GM21381 (cell line): Measurements from ENCODE around the gene SLC4A9.
A peak's percentile ranks its signal among the peaks of the same experiment; 100 is the strongest.
"Not testable (repeated sequence)": the region's sequence is repeated elsewhere in the genome, so short reads cannot be mapped to it uniquely, and the experiment has no call there.

Source experiments
- ATAC-seq: cut with Tn5 transposase; IDR thresholded peaks from one replicate; pipeline ENCODE4 v1.9.1; 2021; ENCODE audit warnings: mild to moderate bottlenecking, moderate library complexity; ENCODE audit not compliant: unreplicated experiment

Gene SLC4A9

DNA sequence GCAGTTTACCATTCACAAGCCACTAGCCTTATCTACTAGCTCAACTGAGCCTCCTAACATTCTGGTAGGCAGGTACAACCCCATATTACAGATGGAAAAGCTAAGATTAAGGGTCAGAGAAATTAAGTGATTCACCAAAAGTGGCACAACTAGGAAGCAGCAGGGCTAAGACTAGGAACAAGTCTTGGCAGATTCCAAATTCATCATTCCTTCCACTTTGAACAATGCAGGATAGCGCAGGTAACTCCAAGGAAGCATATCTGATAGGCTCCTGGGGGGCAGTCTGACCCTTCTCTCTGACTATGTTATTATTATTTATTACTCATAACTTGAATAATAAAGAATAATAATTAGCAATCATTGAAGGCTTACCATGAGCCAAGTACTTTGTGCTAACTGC, 22.1 kb upstream of the SLC4A9 start:
- no peak for ATAC-seq

GRCh38 chr5:140338336-140338735, 21.7 kb upstream of the SLC4A9 start:
- no peak for ATAC-seq

DNA sequence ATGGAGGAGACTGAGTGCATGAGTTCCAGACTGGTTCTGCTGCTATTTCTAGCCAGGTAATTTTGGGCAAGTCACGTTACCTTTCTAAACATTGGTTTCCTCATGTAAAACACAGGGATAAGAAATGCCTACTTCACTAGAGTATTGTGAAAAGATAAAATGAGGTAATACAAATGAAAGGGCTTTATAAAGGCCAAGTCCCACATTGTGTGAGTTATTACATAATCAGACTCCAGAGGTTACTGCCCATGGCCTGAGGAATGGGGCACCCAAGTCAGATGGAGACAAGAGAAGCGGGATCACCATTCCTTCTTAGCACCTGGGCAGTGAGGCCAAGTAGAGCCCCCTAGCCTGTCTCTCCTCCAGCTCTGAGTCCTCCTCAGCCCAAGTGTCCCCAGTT, 21.1 kb upstream of the SLC4A9 start:
- no peak for ATAC-seq

DNA sequence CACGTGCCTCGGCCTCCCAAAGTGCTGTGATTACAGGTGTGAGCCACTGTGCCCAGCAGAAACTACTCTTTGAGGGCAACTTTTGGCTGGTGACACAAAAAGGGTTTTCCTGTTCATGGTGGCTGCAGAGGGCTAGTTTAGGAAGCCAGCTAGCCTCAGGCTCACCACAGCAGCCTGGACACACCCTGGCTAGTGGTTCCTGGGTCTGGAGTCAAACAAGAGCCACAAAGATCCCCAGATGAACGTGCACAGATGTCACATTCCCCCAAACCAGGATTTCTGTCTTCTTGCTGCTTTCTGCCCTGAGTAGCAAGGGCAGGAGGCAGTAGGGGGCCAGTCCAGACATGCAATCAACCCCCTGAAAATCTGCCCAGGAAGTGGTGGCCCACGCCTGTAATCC, 20.4 kb upstream of the SLC4A9 start:
- no peak for ATAC-seq

DNA sequence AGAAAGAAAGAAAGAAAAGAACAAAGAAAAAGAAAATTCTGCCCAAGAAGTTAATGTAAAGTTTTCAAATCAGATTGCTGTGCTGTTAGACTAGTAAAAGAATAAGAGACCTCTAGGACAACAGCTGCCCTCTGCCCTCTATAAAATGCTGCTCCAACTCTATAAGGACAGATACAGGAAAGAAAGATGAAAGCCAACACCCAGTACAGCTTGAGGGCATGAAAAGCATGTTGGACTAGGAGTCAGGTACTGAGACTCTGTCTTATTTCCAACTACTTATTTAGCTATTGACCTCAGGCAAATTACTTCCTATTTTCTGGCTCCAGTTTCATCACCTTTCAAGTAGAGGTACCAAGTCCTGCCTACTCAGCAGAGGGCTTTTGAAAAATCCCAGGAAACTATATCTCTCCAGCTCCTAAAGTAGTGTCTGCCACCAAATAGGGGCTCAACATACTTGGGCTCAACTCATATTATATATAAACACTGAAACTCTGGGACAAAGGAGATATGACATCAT, 19.3 kb upstream of the SLC4A9 start:
- no peak for ATAC-seq

DNA sequence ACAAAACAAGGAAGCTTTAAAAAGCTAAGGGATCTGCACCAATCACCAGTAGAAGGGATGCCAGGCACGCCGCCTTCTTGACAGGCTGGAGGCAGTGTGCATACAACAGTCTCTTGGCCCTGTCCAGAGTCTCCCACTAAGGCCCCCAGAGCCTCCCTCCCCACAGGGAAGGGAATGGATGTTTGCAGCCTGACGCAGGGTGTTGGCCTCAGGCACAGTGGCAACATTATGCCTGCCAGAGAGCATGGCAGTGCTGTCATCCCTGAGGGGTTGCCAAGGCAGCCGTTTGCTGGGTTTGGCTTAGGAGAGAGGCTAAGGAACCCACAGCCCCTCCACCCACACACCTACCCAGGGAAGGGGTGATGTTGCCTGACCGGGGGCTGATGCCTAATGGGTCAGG, 18.4 kb upstream of the SLC4A9 start:
- ATAC-seq, result no peak

DNA sequence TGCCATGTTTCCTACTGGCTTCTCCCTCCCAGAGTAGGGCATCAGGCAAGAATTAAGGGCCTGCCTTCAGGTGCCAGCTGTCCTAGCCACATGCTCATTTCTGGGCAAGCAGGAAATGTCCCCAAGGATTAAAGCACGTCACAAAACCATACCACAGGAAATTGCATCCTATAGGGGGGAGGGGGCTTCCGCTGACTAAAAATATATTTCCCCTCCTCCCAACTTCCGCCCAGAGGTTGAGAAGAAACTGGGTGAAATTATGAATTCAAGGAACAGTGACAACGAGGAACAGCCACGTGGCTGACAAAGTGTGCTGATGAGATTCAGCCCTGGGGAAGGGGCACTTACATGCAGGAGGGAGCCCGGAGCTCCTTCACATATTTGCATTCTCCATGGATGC, 17.7 kb upstream of the SLC4A9 start:
- no peak for ATAC-seq

DNA sequence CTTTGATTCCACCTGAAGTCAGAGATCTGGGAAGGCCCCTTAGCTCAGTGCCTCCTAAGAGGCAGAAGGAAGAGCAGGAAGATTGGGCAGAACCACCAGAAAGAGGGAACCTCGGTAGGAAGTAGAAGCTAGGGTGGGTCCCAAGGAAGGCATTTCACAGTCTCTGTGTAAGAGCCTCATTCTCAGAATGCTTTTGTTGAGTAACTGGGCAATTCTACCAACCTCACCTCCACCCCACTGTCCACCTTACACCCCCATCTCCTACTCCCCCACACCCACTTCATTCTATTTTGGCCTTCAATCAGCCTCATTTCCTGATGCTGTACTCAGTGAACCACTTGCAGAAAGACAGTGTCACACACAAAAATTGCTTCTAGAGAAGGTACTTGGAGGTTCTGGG, 17.1 kb upstream of the SLC4A9 start:
- ATAC-seq, result no peak

DNA sequence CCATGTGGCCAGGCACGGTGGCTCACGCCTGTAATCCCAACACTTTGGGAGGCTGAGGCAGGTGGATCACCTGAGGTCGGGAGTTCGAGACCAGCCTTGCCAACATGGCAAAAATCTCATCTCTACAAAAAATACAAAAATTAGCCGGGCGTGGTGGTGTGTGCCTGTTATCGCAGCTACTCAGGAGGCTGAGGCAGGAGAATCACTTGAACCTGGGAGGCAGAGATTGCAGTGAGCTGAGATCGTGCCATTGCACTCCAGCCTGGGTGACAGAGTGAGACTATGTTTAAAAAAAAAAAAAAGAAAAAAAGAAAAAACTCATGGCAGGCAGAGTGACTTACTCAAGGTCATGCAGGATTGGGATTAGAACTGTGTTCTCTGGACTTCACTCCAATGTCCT, 16.1 kb upstream of the SLC4A9 start:
- not testable (repeated sequence) for ATAC-seq

GRCh38 chr5:140344683-140345423, 15.1 kb upstream of the SLC4A9 start:
- ATAC-seq, result no peak

GRCh38 chr5:140345919-140346347, 14.1 kb upstream of the SLC4A9 start:
- peak; percentile 10 for ATAC-seq

DNA sequence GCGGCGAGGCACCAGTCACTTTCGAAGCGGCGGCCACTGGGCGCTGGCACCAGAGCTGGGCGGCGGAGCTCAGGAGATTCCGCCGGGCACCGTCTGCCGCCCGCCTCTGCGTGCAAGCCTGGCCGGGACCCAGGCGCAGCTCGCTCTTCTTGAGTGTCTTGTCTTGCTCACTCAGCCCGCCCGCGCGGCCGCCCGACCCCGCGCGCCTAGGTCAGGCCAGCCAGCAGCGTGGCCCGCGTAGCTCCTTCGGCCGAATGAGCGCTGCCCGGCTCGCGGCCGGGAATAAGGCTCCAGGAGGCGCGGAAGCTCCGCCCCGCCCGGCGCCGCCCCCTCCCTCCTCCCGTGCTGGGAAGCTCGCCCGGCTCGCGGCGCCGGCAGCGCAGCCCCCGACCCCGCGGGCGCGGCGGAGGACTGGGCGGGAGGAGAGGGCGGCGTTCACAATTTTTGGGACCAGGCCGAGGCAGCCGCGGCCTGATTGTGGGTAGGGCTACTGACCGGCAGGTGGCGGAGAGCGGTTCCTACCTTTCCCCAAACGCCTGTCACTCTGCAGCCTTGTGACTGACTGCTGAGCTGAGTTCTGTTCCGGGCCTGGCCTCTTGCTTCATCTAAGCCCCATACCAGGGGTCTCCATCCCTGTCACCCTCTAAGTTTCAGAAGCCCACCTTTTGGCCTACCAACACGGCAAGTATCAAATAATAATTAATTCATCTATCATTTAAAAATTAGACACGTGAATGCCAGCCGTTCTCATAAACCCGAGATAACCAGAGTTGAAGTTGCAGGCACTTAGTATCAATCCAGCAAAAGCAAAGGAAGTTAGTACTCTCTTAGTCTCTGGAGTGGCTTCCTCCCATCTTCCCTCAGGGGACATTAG, 13.4 kb upstream of the SLC4A9 start, which contains the start of gene HBEGF:
Gene HBEGF, minus strand, starts transcription at position 256 of the 874 bp plus-strand sequence. CDS start 275 bp downstream, outside the sequence.
- peak; percentile 66 for ATAC-seq

GRCh38 chr5:140347360-140347759, 12.6 kb upstream of the SLC4A9 start:
- no peak for ATAC-seq

DNA sequence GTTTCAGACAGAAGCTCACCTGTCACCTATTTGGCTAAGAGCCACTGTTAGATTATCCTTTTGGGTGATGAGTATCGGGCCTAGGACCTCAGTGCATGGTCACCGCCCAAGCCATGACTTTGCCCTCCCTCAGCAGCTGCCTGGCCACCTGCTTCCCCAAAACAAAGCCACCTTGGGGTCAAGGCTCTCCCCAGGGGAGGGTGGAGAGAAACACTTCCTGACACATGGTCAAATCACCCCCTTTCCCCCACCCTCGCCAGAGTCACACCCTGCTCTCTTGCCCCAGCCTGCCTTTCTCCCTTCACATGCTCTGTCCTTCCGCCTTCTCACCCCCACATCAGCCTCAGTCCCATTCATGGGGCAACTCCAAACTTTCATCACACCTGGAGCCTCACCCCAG, 11.9 kb upstream of the SLC4A9 start:
- ATAC-seq, result no peak

DNA sequence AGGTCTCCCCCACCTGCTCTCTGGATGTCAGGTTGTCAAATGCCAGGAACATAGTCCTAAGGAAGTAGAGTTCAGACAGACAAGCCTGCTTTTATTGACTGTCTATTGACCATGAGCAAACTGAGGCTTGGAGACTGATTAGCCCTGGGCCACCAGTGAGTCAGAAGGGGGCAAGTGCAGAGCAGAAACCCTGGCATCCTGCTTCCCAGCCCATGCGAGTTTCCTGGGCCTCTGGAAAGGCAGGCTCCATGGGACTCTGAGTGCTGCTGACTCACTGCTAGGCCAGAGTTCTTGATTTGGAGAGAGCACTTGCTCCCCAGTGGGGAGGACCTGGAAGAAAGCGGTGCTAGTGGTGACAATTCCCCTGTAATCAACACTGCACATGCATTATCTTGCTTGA, 10.8 kb upstream of the SLC4A9 start:
- no peak for ATAC-seq

DNA sequence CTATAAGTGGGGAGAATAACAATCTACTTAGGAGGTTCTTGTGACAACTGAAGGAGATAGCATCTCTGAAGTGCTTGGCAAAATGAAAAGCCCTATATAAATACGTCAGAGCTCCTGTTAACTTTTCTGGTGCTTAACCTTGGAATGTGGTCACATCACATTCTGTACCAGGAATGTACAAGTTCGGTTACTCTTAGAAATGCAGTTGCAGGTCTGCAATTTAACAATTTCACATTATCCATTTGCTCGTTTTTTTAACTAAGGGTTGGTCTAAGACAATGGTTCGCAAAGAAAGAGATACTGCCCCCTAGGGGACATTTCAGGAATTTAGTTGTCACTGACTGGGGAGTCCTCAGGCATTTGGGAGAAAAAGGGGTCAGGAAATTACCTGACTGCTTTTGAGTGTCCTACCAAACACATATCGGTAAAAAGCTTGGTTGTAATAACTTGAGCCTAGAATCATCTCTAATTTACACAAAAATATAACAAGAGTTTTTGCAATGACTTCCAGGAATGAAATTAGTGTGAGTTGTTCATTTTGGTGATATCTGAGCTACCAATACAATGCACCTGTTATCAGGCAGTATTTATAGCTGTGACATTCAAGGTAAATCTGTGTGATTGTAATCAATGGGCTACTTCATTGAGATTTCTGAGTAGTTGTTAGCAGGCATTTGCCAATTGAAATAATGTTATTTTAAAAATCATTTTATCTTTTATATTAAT, 8.2 kb upstream of the SLC4A9 start:
- no peak for ATAC-seq

DNA sequence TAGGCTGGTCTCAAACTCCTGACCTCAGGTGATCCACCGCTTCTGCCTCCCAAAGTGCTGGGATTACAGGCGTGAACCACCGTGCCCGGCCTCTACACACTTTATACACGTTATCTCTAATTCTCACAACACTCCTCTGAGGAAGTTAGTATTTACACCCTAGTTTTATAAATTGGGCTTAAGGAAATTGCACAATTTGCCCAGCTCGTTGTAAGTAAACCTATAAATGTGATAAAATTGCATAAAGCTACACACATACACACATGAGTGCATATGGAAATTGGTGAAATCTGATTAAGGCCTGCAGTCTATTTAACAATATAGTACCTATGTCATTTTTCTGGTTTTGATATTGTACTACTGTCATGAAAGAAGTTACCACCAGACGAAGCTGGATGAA, 4.4 kb upstream of the SLC4A9 start:
- no peak for ATAC-seq

GRCh38 chr5:140356853-140357725, 2.9 kb upstream of the SLC4A9 start:
- peak; percentile 6 for ATAC-seq

GRCh38 chr5:140357726-140358093, 2.3 kb upstream of the SLC4A9 start:
- peak; percentile 89 for ATAC-seq

- no peak for ATAC-seq
Observed at GRCh38 chr5:140358738-140359310, 1.2 kb upstream of the SLC4A9 start.
